ENCODE measurements around the gene NTN1. TPM values are rescaled to one million over a fixed set of nuclear protein-coding genes. Genes with fewer than 3 reads are reported as not detected.

The NTN1 gene
- total RNA-seq, 1 donor = under 0.01 TPM

- no peak for TF ChIP-seq CTCF (IDR thresholded peaks at IDR 0.05; ENCODE audit: insufficient read depth, low read depth, low read length)
- no peak overlapping the region for H3K4me3 ChIP-seq (ENCODE audit: low read depth, low read length)
These were observed 19.1 kb upstream of the NTN1 start for GRCh38 chr17:9002227-9002605.

GRCh38 chr17:9002606-9003354, 18.5 kb upstream of the NTN1 start:
- H3K4me3 ChIP-seq (ENCODE audit: low read depth, low read length) = no peak overlapping the region
- DNase-seq (ENCODE audit: low read depth) = no peak
- TF ChIP-seq CTCF (IDR thresholded peaks at IDR 0.05; ENCODE audit: insufficient read depth, low read depth, low read length) = no peak

More at GRCh38 chr17:9002227-9002605, 19.1 kb upstream of the NTN1 start:
- DNase-seq (ENCODE audit: low read depth) = no peak

GRCh38 chr17:9003355-9004131, 17.8 kb upstream of the NTN1 start:
- TF ChIP-seq CTCF (IDR thresholded peaks at IDR 0.05; ENCODE audit: insufficient read depth, low read depth, low read length) = no peak
- no peak for DNase-seq (ENCODE audit: low read depth)
- no peak overlapping the region for H3K4me3 ChIP-seq (ENCODE audit: low read depth, low read length)

GRCh38 chr17:9004132-9004960, 17.0 kb upstream of the NTN1 start:
- no peak overlapping the region for H3K4me3 ChIP-seq (ENCODE audit: low read depth, low read length)
- DNase-seq (ENCODE audit: low read depth) = no peak
- no peak for TF ChIP-seq CTCF (IDR thresholded peaks at IDR 0.05; ENCODE audit: insufficient read depth, low read depth, low read length)

GRCh38 chr17:9004961-9005285, 16.4 kb upstream of the NTN1 start:
- TF ChIP-seq CTCF (IDR thresholded peaks at IDR 0.05; ENCODE audit: insufficient read depth, low read depth, low read length) = no peak
- no peak overlapping the region for H3K4me3 ChIP-seq (ENCODE audit: low read depth, low read length)
- DNase-seq (ENCODE audit: low read depth) = no peak

- TF ChIP-seq CTCF (IDR thresholded peaks at IDR 0.05; ENCODE audit: insufficient read depth, low read depth, low read length) = no peak
- no peak for DNase-seq (ENCODE audit: low read depth)
- H3K4me3 ChIP-seq (ENCODE audit: low read depth, low read length) = no peak overlapping the region
These were observed 15.0 kb upstream of the NTN1 start for GRCh38 chr17:9006175-9006767.
